GM10266 (cell line): ENCODE results near the gene EPHA1.
"Not testable (repeated sequence)": the region's sequence is repeated elsewhere in the genome, so short reads cannot be mapped to it uniquely, and the experiment has no call there.

Experiments used
- DNase-seq: peaks from one replicate; pipeline ENCODE4 v3.0.0; 2012; ENCODE audit errors: extremely low spot score
- CTCF ChIP-seq: IDR thresholded peaks from 2 replicates; pipeline ENCODE4 v1.5.1; 2012; ENCODE audit warnings: mild to moderate bottlenecking, low read depth; ENCODE audit not compliant: control insufficient read depth, insufficient read depth; ENCODE audit errors: missing control alignments

EPHA1 gene

GRCh38 chr7:143395187-143396149 lies 13.2 kb downstream of the EPHA1 start:
- no peak for DNase-seq

GRCh38 chr7:143394777-143395176 lies 13.9 kb downstream of the EPHA1 start:
- DNase-seq: no peak
- TF ChIP-seq CTCF: no peak

More at GRCh38 chr7:143395187-143396149, 13.2 kb downstream of the EPHA1 start:
- no peak for TF ChIP-seq CTCF

DNA sequence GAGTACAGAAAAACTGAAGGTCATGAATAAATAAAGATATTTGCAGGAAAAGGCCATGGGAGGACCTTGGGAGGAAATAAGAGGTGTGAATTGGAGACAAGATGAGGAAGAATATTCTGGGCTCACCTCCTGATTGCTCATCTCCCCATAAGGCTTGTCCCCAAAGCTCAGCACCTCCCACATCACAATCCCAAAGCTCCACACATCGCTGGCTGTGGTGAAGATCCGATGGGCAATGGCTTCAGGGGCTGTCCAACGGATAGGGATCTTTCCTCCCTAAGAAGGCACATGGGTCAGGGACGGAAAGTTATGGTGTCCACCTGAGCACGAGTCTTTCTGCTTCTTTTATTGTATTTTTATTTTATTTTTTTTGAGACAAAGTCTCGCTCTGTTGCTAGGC lies 14.6 kb downstream of the EPHA1 start:
- no peak for DNase-seq
- no peak for TF ChIP-seq CTCF

- no peak for DNase-seq
- TF ChIP-seq CTCF: no peak
These were observed 15.2 kb downstream of the EPHA1 start for GRCh38 chr7:143393267-143394041.

GRCh38 chr7:143392875-143393266 lies 15.8 kb downstream of the EPHA1 start:
- DNase-seq: no peak
- no peak for TF ChIP-seq CTCF

DNA sequence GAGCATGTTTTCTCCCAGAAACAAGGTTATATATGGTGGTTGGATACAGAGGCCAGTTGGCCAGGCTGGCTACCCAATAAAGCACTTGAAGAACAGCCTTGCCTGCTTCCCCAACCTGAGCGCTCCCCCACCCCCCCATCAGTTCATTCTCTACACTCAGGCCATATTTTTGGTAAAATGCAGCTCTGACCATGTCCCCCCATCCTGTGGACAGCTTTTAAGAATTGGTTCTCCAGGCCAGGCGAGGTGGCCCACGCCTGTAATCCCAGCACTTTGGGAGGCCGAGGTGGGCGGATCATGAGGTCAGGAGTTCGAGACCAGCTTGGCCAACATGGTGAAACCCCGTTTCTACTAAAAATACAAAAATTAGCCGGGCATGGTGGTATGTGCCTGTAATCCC lies 16.2 kb downstream of the EPHA1 start:
- DNase-seq: not testable (repeated sequence)

DNA sequence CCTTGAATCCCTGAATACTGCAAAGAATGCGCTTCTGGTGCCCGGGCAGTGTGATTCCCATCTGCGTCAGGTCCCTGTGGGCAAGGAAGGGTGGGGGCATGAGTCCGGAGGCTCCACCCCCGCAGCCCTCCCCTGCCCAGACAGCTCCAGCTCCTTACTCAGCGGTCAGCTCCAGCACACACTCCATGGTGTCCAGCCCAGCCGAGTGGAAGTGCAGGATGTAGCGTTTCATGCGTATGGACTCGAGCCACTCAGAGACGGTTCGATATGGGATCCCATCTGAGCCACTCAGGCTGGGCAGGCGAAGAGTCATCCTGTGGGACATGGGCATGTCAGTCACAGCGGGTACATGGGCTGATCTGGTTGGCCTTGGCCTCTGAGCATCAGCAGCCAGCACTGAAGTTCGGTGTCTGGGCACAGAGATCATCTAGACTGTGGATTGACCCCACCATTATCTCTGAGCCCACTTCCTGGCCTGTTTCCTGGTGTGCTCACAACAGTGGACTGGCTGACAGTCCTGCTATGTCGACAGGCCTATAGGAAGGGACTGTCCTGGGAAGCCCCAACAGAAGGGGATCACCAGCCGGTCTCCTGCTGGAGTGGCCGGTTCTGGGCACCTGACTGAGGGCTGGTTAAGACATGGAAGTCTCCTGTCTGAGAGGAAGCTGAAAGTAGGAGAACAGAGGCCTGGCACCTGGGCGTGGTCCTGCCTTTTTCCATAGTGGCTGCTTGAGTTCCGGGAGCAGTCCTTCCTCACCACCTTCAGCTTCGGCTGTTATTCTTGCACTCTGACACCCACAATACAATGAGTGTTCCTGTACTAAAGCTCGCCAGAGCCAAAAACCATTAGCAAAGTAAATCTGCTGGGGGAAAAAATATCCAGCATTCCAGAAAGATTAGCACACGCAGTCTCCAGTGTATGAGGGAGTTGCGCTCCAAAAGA lies 16.9 kb downstream of the EPHA1 start:
- no peak for TF ChIP-seq CTCF
- no peak for DNase-seq
